ENCODE results near the gene MPRIP.

MPRIP gene

GRCh38 chr17:17064322-17064721, 22.1 kb downstream of the MPRIP start:
- in situ Hi-C loops (cut with MboI; ENCODE audit: low sequenced_read_pairs), result no loop called here

DNA sequence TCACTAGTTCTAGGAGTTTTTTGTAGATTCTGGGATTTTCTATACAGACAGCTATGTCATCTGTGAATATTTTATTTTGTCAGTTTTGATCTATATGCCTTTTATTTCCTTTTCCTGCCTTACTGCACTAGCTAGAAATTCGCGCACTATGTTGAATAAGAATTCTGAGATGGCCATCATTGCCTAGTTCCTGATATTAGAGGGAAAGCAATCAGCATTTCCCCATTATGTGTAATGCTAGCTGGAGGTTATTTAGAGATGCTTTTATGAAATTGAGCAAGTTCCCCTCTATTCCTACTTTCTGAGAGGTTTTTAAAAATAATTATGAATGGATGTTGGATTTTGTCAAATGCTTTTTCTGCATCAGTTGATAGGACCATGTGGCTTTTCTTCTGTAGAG, 23.8 kb downstream of the MPRIP start:
- in situ Hi-C loops (cut with MboI; ENCODE audit: low sequenced_read_pairs), result no loop called here

DNA sequence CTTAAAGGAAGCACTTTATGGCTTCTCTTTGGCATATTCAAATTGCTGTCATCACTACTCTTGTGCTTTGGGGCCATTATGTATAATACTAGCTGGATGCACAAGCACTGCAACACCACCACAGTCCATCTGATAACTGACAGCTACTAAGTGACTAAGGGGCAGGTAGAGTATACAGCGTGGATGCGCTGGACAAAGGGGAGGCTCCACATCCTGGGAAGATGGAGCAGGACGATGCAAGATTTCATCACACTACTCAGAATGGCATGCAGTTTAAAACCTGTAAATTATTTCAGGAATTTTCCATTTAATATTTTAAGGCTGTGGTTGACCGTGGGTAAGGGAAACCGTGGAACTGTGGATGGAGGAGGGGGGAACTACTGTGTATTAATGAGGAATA, 25.0 kb downstream of the MPRIP start:
- in situ Hi-C loops (cut with MboI; ENCODE audit: low sequenced_read_pairs), result no loop called here

DNA sequence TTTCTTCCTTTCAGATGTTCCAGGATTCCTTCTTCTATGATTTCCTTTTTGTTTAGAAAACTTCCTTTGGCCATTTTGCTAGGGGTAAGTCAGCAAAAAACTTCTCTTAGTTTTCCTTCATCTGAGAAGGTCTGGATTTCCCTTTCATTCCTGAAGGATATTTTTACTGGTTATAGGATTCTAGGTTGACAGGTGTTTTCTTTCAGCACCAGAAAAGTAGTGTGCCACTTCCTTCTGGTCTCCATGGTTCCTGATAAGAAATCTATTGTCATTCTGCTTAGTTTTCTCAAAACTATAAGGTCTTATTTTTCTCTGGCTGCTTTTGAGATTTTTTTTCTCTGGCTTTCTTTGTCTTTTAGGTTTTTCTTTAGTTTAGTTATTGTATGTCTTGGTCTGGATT, 27.6 kb downstream of the MPRIP start:
- in situ Hi-C loops (cut with MboI; ENCODE audit: low sequenced_read_pairs), result no loop called here

DNA sequence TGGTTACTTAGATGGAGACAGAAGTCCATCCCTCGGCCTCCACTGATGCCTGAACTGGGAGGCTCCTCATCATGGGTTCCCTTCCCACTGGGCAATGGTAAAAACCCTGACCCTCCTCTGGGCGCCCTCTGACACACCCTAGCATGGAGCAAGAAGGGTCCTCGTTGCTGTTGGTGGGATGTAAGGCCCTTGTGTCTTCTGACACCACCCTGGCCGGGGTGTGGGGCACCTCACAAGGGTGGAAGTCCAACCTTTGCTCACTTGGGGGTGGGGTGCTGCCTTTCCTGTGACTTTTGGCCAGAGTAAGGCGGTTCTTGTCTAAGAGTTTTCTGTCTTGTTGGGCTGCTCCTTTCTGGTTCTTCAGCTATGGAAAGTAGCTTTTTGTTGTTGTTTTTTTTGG, 28.7 kb downstream of the MPRIP start:
- in situ Hi-C loops (cut with MboI; ENCODE audit: low sequenced_read_pairs), result no loop called here

GRCh38 chr17:17071531-17072360, 29.5 kb downstream of the MPRIP start:
- in situ Hi-C loops (cut with MboI; ENCODE audit: low sequenced_read_pairs), result no loop called here

DNA sequence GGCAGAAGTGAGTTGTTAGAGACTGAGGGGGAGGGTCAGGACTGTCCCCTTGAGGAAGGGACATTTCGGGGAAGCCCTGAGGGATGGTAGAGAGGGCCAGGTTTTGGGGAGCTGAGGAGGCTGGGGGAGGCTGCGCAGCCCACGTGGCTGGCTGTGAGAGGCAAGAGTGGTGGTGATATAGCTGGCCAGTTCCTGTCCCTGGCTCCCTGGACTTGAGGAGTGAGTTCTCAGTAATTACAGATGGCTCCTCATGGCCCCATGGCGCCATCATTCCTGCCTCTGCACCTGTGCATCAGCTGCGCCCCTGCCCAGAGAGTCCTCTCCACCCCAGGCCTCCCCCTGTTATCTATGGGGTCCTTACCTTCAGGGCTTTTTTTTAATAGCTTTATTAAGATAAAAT, 30.3 kb downstream of the MPRIP start:
- in situ Hi-C loops (cut with MboI; ENCODE audit: low sequenced_read_pairs), result no loop called here

GRCh38 chr17:17073030-17073564, 30.8 kb downstream of the MPRIP start:
- in situ Hi-C loops (cut with MboI; ENCODE audit: low sequenced_read_pairs), result no loop called here

DNA sequence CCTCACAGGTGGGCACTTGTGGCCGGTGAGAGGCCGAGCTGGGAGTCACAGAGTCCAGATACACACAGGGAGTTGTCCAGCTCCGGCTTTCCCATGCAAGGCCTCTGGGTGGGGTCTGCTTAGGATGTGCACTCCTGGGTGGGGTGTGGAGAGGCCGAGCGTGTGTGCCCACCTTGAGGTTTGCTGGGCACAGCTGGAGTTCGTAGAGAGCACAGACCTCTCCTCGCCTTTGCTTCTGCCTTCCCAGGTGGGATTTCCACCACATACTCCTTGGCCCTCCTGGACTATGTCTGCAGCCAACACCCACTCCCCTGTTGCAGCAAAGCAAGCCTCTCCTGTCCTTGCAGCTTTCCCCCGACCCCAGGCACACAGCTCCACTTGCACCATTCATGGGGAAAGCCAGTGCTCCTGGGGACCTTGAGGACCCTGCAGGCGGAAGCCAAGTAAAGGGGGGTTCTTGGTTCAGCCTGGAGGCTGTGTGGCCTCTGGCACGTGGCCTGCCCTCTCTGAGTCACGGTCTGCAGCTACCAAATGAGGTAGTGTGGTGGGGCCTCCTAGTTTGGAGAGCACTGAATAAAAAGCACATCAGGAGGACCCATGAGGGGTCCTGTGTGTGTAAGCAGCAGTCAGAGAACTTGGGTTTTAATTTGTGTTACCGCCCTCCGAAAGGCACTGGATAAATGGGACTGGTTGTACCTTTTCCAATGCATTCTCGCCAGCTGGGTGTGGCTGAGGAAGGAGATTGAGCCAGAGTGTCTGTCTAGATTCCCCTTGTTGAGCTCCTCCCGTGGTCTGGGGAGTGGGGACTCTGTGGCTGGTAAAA, 31.5 kb downstream of the MPRIP start:
- in situ Hi-C loops (cut with MboI; ENCODE audit: low sequenced_read_pairs), result no loop called here

DNA sequence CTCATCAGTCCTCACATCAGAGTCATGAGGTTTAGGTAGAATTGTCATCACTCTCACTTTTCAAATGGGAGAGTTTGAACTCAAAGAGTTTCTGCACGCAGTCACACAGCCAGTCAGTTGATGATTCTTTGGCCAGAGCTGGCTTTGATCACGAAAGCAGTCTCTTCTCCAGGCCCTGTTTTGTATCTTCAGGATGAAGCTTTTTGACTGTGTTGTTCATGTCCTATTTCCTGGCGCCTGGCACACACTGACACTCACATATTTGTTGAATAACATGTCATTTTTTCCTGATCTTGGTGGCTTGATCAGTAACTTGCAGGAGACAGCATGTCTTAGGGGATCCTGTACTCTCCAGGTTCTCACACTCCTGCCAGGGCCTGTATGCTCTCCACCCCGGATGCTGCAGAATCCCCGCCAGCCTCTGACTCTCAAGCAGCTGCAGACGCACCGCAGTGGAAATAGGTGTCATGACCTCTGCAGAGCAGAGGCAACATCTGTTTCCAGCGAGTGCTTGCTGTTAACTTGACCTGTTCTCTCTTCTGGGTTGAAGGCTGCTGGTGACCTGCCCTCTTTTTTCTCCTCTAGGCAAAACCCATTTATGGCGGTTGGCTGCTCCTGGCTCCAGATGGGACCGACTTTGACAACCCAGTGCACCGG, 33.0 kb downstream of the MPRIP start:
- in situ Hi-C loops (cut with MboI; ENCODE audit: low sequenced_read_pairs), result no loop called here

- in situ Hi-C loops (cut with MboI; ENCODE audit: low sequenced_read_pairs), result no loop called here
Observed at GRCh38 chr17:17076066-17076465, 33.8 kb downstream of the MPRIP start.

DNA sequence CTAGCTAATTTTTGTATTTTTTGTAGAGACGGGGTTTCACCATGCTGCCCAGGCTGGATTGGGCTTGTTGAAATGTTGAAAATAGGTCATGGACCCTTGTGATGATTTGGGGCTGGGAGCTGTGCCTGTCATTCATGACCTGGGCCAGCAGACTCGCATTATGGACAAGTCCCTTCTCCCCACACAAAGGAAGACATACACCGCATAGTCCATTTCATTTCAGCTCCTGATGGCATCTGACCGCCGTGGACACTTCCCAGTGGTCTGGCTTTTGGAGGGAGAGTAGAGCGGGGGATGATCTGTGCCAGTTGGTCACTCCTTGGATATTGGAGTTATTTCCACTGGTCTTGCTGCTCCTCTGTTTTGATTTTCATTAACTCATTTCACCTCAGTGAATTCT, 34.8 kb downstream of the MPRIP start:
- in situ Hi-C loops (cut with MboI; ENCODE audit: low sequenced_read_pairs), result no loop called here

- in situ Hi-C loops (cut with MboI; ENCODE audit: low sequenced_read_pairs), result no loop called here
Observed at GRCh38 chr17:17077861-17078732, 35.8 kb downstream of the MPRIP start.

- in situ Hi-C loops (cut with MboI; ENCODE audit: low sequenced_read_pairs), result no loop called here
Observed at GRCh38 chr17:17078832-17079231, 36.6 kb downstream of the MPRIP start.

- in situ Hi-C loops (cut with MboI; ENCODE audit: low sequenced_read_pairs), result no loop called here
Observed at GRCh38 chr17:17079336-17079735, 37.1 kb downstream of the MPRIP start.

GRCh38 chr17:17079761-17080160, 37.5 kb downstream of the MPRIP start:
- in situ Hi-C loops (cut with MboI; ENCODE audit: low sequenced_read_pairs), result no loop called here

DNA sequence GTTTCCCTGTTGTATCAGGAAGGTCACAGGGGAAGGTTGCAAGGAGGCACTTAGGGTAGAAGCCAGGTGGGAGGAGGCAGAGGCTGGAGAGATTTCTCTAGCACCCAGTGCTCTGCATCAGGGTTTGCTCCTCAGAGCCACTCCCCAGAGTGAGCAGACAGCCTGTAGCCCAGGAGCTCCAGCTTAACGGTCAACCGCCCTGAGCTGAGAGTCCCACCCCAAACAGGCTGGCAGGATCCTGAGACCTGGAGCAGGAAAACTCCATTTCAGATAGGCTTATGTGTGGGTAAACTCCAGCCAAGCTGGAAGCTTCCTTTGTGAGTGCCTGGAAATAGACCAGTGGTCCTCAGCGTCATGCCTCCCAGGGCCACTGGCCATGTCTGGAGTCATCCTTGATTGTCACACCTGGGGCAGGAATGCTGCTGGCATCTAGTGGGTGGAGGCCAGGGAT, 37.9 kb downstream of the MPRIP start:
- in situ Hi-C loops (cut with MboI; ENCODE audit: low sequenced_read_pairs), result no loop called here

GRCh38 chr17:17080781-17081180, 38.5 kb downstream of the MPRIP start:
- in situ Hi-C loops (cut with MboI; ENCODE audit: low sequenced_read_pairs), result no loop called here

- in situ Hi-C loops (cut with MboI; ENCODE audit: low sequenced_read_pairs), result no loop called here
Observed at GRCh38 chr17:17081304-17081940, 39.2 kb downstream of the MPRIP start.

GRCh38 chr17:17082878-17083277, 40.6 kb downstream of the MPRIP start:
- in situ Hi-C loops (cut with MboI; ENCODE audit: low sequenced_read_pairs), result no loop called here
